ENCODE results near the gene KLHL22. TPM values are rescaled to one million over a fixed set of nuclear protein-coding genes. Genes with fewer than 3 reads are reported as not detected.

Gene KLHL22
- total and polyA plus RNA-seq, 2 of the 13 experiments (the other 11 are each of a cell fraction or from before 2014, with no cell fraction given) = 10.9 to 14.8 TPM

- TF ChIP-seq, protein P1, sequence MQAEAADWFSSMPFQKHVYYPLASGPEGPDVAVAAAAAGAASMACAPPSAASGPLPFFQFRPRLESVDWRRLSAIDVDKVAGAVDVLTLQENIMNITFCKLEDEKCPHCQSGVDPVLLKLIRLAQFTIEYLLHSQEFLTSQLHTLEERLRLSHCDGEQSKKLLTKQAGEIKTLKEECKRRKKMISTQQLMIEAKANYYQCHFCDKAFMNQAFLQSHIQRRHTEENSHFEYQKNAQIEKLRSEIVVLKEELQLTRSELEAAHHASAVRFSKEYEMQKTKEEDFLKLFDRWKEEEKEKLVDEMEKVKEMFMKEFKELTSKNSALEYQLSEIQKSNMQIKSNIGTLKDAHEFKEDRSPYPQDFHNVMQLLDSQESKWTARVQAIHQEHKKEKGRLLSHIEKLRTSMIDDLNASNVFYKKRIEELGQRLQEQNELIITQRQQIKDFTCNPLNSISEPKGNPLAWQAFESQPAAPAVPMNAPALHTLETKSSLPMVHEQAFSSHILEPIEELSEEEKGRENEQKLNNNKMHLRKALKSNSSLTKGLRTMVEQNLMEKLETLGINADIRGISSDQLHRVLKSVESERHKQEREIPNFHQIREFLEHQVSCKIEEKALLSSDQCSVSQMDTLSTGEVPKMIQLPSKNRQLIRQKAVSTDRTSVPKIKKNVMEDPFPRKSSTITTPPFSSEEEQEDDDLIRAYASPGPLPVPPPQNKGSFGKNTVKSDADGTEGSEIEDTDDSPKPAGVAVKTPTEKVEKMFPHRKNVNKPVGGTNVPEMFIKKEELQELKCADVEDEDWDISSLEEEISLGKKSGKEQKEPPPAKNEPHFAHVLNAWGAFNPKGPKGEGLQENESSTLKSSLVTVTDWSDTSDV (CRISPR knock-in tag; IDR thresholded peaks at IDR 0.05) = peak; percentile 75; the same call in 1 of the 2 replicates
- TF ChIP-seq USF2 (IDR thresholded peaks at IDR 0.05; ENCODE audit: low read depth, low read length) (no peak), USF2 (CRISPR knock-in tag; IDR thresholded peaks at IDR 0.05; ENCODE audit: borderline replicate concordance) (0 out of 2 replicates have a peak, but pooled peaks have one; percentile 18), ZNF563 (CRISPR knock-in tag; IDR thresholded peaks at IDR 0.05) (peak; percentile 59; the same call in 1 of the 2 replicates), KLF13 (CRISPR knock-in tag; IDR thresholded peaks at IDR 0.05) (0 out of 2 replicates have a peak, but pooled peaks have one; percentile 54), ZNF749 (CRISPR knock-in tag; IDR thresholded peaks at IDR 0.05; ENCODE audit: borderline replicate concordance) (0 out of 2 replicates have a peak, but pooled peaks have one; percentile 30), SALL1 (CRISPR knock-in tag; IDR thresholded peaks at IDR 0.05) (0 out of 2 replicates have a peak, but pooled peaks have one; percentile 13), ZNF652 (CRISPR knock-in tag; IDR thresholded peaks at IDR 0.05; ENCODE audit: borderline replicate concordance, low read depth) (no peak), ZNF430 (CRISPR knock-in tag; IDR thresholded peaks at IDR 0.05) (0 out of 2 replicates have a peak, but pooled peaks have one; percentile 33), ZNF790 (CRISPR knock-in tag; IDR thresholded peaks at IDR 0.05; ENCODE audit: borderline replicate concordance) (no peak), DMAP1 (CRISPR knock-in tag; IDR thresholded peaks at IDR 0.05) (0 out of 2 replicates have a peak, but pooled peaks have one; percentile 23), FOXJ3 (CRISPR knock-in tag; IDR thresholded peaks at IDR 0.05; ENCODE audit: borderline replicate concordance) (no peak), SUZ12 (IDR thresholded peaks at IDR 0.05; ENCODE audit: low read depth, low read length) (no peak), NR2F2 (IDR thresholded peaks at IDR 0.05; ENCODE audit: borderline replicate concordance, low read depth) (no peak), SRSF9 (IDR thresholded peaks at IDR 0.05; ENCODE audit: borderline replicate concordance, insufficient read depth, low read depth, low read length, poor library complexity, severe bottlenecking) (no peak), RXRA (CRISPR knock-in tag; IDR thresholded peaks at IDR 0.05) (no peak), BORCS8-MEF2B (CRISPR knock-in tag; IDR thresholded peaks at IDR 0.05) (no peak), ZNF788 (CRISPR knock-in tag; IDR thresholded peaks at IDR 0.05; ENCODE audit: borderline replicate concordance) (no peak), ZNF180 (CRISPR knock-in tag; IDR thresholded peaks at IDR 0.05; ENCODE audit: borderline replicate concordance, low read depth) (no peak), HDAC2 (CRISPR knock-in tag; IDR thresholded peaks at IDR 0.05) (0 out of 2 replicates have a peak, but pooled peaks have one; percentile 11)
- TF ChIP-seq, protein P2, sequence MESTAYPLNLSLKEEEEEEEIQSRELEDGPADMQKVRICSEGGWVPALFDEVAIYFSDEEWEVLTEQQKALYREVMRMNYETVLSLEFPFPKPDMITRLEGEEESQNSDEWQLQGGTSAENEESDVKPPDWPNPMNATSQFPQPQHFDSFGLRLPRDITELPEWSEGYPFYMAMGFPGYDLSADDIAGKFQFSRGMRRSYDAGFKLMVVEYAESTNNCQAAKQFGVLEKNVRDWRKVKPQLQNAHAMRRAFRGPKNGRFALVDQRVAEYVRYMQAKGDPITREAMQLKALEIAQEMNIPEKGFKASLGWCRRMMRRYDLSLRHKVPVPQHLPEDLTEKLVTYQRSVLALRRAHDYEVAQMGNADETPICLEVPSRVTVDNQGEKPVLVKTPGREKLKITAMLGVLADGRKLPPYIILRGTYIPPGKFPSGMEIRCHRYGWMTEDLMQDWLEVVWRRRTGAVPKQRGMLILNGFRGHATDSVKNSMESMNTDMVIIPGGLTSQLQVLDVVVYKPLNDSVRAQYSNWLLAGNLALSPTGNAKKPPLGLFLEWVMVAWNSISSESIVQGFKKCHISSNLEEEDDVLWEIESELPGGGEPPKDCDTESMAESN (CRISPR knock-in tag; conservative IDR thresholded peaks at IDR 0.05) = 0 out of 2 replicates have a peak, but pooled peaks have one; percentile 27
These were observed 58.6 kb downstream of the KLHL22 start (continued) for GRCh38 chr22:20436768-20437612.

Data from HepG2 (cell line).